HG03439 (cell line): ENCODE measurements around the gene ZNF771.

Source experiments
- ATAC-seq: cut with Tn5 transposase; IDR thresholded peaks from one replicate; pipeline ENCODE4 v1.9.1; 2021; ENCODE audit warnings: mild to moderate bottlenecking, moderate library complexity; ENCODE audit not compliant: unreplicated experiment

ZNF771 gene

DNA sequence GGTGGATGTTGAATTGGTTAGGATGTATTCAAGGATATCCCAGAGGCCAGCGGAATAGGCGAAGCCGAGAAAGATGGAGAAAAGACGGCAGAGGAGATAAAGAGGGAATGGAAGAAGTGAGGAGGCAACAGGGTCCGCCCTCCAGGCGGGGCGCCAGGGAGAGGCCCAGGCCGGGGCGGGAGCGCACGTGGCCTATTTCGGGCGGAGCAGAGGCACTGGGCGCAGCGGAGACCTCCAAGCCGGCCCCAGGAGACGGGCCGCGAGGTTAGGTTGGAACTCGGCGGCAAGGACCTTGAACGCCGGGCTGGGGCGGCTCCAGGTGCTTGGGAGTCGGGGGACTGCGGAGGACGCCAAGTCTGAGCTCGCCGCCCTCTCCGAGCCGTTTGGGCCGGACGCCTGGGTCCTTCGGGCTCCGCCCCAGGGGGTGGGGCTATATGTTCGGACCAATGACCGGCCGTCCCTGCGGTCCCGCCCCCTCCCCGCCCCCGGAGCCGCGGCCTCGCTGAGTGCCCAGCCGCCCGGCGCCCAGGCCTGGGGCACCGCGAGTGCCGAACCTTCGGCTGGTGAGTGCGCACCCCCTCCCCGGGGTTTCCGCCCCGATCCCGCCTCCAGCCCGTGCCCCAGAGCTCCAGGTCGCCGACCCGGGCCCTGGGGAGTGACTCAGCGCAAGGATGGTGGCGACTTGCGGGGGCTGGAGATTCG, at the start of gene ZNF771:
ZNF771 (plus strand) TSS at position 505 of the 702 bp plus-strand sequence. CDS start 448 bp downstream, outside the sequence.
- peak; percentile 78 for ATAC-seq

DNA sequence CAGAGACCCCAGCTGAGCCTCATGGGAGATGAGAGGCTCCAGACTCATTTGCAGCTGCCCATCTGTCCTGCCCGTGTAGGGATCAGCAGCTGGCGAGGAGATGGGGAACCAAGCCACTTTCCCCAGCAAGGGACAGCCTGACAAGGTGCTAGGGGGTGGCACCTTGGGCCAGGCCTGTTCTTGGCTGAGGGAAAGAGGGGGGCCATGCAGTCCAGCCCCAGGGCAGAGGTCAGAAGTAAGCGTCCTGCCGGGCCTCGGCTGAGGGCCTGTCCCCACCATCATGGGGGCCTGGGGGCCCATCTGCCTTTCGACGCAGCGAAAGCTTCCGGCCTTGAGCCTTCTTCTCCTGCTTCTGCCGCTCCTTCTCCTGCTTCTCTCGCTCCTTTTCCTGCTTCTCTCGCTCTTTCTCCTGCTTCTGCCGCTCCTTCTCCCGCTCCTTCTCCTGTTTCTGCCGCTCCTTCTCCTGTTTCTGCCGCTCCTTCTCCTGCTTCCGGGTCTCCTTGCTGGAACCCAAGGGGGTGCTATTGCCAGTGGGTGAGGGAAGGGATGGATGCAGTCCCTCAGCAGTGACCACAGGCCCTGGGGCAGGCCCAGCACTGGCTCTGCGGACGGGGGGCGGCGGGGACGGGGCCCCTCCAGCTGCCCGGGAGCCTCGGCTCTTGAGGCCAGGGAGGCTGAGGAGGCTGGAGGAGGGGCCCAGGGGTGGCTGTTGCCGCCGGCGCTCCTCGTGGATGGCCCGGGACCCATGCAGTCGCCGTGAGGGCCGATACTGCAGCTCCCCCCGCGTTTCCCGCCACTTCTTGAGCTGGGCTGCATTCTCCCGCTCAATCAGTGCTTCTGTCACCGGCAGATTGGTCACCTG, 49.5 kb upstream of the ZNF771 start:
- ATAC-seq, result no peak

DNA sequence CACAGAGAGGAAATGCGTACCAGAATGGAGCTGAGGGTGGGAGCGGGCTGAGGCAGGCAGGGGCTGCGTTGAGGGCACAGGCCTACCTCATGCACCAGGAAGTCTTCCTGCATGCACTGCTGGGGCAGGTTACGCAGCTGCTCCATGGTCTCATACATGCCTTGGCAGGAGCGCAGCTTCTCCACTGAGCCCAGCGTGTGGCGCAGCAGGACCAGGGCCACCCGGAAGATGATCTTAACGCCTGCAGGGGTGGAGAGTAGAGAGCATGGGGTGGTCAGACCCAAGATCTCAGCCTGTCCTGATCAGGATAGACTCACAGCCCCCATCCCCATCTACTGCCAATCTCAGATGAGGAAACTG, 48.8 kb upstream of the ZNF771 start:
- no peak for ATAC-seq

DNA sequence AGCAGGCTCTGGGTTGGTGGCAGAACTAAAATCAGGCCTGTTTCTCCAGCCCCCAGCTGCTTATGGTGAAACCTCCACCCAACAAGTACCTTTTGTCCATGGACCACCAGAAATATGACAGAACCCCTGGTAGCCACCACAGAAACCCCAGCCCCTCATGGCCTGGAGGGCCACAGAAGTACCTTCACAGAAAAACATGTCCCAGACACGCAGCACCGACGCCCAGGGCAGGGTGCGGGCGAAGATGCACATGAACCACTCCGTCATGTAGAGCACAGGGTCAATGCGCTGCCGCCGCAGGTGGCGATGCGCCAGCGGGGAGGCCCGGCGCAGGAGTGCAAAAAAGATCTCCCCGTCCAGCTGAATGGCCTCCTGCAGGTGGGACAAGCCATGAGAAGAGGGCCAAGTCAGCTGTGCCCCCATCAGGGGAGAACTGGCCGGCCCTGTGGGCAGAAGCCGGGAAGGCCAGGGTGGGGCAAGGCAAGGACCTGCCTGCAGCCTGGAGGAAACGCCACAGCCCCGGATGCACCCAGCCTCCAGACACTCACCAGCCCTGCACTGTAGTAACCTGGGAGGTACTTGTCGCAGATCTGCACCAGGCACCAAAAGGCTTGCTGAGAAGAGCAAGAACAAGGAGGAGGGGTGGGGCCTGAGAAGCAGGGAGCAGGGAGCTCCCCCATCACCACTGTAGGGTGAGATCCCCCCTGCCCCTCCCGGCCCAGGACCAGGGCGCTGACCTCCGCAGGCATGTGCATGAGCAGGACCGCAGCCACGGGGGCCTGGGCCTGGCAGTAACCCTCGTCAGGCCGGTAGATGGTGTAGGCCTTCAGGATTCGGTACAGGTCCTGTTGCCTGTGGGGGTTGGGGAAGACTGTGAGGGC, 48.2 kb upstream of the ZNF771 start:
- ATAC-seq, result no peak

DNA sequence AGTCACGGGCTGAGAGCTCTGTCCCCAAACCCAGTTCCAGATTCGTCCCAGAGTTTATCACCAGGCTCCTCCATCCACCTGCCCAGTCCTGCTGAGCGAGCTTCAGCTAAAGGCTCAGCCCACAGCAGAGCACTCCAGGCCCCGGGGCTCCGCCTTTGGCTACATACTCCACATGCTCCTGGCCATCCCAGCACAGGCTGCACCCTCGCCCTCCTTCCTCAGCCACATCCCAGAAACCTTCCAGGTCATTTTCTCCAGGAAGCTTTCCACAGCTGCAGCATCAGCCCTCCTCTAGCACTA, 47.6 kb upstream of the ZNF771 start:
- no peak for ATAC-seq

DNA sequence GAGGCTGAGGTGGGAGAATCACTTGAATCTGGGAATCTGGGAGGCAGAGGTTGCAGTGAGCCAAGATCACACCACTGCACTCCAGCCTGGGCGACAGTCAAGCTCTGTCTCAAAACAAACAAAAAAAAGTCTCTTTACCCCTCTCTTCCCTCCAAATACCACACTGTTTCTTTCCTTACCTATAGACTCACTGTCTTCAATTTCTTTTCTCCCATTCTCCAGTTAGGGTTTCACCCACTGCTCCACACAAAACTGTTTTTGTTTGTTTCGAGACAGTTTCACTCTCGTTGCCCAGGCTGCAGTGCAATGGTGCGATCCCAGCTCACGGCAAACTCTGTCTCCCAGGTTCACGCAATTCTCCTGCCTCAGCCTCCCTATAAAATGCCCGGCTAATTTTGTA, 46.2 kb upstream of the ZNF771 start:
- ATAC-seq, result no peak

DNA sequence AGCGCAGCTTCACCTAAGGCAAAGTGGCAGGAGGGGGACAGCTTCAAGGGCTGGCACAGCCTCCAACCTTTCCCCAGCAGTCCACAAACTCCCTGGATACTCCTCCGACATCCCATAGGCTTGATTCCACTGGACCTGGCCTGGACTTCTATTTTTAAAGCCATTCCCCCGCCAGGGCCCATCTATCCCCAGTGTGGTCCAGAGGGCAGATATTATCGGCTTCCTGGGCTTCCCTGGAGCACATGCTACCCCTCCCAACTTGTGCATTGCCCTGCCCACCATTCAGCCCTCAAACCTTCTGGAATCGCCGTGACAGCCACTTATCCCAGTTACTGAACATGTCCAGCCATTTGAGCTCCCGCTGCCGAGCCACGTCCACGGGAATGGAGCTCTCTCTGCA, 42.2 kb upstream of the ZNF771 start:
- no peak for ATAC-seq

DNA sequence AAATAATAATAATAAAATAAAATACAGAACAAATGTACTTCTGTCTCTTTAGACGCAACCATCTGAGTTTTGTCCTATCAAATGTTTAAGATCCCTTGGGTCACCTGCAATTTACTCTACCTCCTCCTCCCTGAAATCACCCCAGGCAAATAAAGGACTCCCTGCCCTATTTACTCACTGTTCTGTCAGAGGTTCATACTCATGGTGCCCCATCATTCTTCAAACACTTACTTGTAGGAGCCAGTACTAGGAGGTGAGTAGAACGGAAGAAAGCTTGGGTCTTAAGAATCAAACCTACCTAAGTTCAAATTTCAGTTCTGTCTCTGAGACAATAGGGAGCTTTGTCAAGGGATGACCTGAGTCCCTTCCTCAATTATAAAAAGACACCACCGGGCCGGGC, 40.9 kb upstream of the ZNF771 start:
- ATAC-seq, result no peak

DNA sequence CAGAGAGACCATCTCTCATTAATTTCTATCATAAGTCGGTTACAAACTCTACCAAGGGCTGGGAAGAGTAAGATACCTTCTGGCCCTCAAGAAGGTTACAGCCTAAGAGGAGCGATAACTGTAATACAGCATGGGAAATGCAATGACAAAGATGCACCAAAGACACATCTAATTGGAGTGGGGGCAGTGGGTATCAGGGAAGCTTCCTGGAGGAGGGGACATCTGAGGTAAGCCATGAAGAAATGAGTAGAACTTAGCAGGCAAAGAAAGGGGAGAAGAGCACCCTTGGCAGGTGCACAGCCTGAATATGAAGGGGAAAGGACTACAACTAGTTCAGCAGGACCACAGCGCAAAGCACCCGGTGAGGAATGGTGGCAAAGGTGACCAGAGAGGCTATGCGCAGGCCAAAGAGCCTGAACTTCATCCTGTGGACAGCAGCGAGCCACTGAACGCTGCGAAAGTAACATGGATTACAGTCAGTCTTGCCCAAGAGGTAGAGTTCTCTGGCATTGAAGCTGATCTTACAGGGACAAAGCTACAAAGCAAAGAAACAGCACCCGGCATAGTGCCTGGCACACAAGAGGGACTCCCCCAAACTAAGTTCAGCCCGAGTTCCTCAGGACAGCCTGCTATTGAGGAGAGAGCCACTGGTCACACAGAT, 39.9 kb upstream of the ZNF771 start:
- ATAC-seq, result no peak

DNA sequence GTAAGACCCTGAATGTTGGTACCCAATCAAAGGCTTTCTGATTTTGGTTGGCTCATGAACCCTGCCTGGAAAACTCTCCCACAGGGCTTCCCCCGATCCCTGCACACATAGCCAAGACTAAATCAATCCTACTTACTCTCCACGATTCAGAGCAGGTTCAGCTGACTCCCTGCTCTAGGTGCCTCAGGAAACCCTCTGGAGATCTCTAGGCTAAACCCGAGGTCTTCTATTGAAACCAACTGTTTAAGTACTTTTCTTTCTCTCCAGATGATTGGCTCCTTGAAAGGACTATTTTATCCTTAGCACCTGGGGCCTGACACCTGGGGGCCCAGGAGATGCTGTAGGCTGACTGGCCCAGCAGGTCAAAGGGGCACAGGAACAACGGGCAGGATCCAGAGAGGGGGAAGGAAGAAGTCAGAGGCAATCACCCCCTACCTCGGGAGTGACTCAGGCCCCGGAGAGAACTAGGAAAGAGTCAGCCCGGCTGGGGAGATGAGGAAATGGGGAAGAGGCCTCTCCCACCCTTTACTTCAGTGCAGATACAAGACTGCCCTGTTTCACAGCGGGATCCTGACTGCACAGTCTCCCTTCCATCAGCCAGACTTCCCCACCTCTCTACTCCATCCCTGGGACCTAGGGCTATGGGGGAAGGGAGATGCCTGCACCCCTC, 39.1 kb upstream of the ZNF771 start:
- no peak for ATAC-seq

DNA sequence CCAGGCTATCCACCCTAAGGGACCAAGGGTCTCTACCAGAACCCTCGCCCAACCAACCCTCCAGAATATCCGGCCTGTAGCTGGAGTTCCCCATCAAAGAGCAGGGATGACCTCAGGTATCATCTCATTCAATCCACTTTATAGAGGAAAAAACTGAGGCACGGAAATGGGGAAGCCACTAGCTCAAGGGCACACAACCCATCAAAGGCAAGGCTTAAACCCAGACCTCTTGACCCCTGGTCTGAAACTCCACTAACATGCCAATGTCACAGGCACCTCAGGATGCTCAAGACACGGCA, 38.7 kb upstream of the ZNF771 start:
- ATAC-seq, result no peak

DNA sequence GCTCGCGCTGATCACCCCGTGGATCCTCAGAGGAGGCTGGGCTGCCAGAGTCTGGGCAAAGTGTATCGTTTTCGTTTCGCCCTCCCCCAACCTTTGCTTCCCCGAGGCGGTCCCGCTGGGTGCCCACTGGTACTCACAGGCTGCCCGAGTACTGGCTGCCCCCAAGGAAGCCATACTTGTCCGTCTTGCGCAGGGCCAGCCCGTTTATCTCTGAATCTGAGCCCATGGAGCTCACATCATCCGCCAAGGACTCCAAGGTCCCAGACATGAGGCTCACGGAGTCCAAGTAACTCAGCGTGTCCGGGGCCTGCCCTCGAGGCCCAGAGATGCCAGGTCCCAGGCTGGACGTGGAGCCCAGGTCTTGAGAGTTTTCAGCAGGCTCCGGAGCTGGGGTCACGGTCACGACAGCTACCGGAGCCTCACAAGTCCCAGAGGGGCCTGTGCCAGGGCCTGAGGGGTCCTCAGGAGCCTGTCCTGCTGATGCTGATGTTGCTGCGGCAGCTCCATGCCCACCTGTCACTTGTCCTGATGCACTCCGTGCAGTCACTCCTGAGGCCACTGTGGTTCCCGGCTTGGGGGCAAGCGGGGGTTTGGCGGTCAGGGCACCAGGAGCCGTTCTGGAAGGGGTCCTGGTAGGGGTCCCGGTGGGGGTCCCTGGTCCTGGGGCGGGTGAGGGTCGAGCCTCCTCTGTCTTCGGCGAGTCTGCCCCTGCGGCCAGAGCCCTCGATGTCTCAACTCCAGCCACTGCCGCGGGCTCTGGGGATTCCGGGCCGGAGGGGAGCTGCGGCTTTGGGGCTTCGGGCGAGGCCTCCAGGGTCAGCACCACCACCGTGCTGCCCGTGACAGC, 38.1 kb upstream of the ZNF771 start:
- ATAC-seq, result no peak

DNA sequence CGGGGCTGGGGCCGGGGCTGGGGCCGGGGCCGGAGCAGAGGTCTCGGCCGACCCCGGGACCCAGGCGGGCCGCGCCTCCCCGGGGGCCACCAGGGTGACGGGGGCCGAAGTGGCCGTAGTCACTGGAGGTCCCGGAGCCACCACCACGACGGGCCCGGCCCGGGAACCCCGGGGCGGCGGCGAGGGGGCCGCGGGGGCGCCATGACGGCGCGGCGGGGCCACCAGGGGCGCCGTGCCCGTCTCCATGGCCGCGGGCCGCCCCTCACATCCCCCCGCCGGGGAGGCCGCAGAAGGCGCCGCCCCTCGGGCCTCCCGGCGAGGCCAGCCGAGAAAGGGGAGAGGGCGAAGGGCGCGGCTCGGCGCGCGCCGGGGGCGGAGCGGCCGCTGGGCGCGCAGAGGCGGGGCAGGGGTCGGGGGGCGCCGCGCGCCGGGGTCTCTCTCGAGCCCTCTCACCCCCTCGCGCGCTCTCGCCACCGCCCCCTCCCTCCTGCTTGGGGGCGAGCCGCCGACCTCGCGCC, 37.4 kb upstream of the ZNF771 start:
- ATAC-seq, result no peak

DNA sequence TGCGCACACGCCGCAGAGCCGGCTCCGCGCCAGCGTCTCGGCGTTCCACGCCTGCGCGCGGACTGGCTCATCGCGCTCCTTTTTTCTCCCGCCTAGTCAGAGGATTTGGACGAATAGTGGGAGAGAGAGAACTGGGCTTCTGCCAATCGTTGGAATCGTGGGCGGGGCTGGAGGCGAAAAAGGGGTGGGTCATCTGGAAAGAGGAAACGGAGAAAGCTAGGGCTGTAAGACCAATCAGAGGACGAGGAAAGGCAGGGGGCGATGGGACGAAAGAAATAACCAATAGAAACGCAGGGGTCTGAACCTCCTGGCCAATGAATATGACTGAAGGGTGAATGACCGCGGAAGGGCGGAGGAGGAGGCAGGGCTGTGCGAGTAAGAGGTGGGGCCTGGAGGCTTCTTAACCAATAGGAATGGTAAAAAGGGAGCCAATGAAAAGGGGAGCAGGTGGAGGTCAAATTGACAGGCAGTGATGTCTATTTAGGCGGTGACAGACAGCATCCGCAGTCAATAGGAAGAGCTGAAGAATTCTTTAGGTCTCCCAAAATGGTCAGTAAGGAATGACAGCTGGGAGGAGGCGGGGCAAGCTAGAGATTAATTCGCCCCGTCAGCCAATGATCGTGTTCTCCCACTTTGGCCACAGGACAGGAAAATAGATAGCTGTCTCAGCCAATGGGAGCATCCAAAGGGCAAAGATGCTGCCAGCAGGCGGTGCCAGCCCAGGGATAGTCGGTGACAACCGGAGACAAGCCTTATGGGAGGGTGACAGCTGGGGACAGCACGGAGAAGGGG, 36.8 kb upstream of the ZNF771 start, which contains the start of gene TBC1D10B:
TBC1D10B (minus strand) TSS at position 39 of the 792 bp plus-strand sequence. CDS start 311 bp downstream, outside the sequence.
- peak; percentile 75 for ATAC-seq

DNA sequence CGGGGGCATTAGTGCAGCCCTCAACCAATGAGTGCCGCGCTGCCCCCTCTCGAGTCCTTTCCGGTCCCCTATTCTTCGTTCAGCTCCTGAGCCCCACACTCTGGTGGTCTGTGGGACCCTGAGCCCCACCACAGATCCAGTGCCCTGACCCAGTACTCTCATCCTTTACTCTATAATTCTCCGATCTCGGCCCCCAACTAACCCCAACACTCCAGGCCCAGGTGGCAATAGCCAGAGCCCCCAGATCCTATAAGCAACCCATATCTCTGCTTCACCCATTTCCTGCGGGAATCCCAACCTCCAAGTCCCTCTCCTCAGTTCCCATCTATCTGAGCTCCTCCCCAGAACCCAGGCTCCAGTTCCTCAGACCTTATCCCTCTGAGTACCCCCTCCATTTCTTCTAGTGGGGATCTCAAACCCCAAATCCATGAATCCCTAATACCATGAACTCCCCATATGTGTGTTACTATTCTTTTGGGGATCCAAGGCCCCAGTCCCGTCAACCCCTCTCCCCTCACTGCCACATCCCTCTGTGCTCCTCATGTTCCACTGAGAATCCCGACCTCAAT, 36.1 kb upstream of the ZNF771 start:
- ATAC-seq, result no peak

DNA sequence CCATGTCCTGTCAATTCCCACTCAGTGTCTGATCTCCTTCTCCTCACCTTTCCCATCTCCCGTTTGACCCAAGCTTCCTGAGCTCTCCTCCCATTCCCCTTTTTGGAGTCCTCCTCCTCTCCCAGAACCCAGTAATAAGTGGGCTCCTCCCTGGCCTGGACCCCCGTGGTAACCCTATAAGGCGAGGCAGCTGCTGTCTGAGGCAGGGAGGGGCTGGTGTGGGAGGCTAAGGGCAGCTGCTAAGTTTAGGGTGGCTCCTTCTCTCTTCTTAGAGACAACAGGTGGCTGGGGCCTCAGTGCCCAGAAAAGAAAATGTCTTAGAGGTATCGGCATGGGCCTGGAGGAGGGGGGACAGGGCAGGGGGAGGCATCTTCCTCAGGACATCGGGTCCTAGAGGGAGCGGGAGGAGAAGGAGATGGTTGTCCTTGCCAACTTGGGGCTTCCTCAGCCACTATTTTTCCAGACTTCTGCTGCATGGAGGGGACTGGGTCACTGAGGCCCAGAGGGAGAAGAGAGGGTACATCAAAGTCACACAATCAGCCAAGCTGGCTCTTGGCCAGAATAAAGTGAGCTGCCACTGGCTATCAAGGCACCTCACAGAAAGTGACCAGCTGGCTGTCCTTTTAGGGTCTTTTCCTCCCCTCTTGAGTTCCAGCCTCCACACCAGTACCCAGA, 35.2 kb upstream of the ZNF771 start:
- ATAC-seq, result no peak

DNA sequence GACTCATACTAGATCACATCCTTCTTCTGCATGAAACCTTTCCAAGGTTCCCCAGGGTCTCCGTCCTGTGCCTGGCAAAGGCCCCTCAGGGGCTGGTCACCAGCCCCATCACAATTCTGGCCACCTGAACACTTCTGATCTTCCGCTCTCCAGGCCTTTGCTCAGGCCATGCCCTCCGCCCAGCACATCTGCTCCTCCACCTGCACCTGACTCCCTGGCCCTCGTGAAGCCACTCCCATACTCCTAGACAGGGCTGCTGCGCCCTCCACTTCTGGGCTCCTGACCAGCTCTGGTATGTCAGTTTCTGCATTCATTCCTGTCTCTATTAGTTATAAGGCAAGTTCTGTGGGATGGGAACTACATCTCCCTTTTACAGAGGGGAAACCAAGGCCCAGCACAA, 34.7 kb upstream of the ZNF771 start:
- no peak for ATAC-seq

DNA sequence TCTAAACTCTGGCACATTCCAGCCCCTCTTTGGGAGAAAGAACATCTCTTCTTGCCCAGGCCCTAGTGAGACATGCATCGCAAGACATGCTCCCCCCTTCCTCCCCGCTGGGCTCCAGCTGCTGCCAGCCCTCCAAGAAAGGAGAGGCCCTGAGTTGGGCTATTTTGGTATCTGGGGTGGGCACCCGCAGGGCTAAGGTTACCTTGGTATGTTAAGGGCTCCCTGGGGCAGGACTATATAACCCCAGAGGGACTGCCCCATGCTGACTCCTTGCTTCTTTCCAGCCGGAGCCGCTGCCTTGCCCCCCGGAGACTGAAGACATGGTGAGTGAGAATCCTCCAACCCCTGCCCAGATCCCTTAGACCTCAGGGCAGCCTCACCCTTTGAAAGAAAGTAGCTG, 32.9 kb upstream of the ZNF771 start, which contains the start of gene MYL11:
MYL11 (plus strand) TSS at position 265 of the 400 bp plus-strand sequence; CDS start at position 321, 56 bp downstream.
- no peak for ATAC-seq
